Activated CD8-positive, alpha-beta memory T cell treated with anti-CD3 and anti-CD28 coated beads, Interleukin-2, amount 50 U/mL, for 1 hour (primary cell): ENCODE measurements around the gene CCL27.

ENCODE experiments used
- DNase-seq: peaks from one replicate; pipeline ENCODE4 v3.0.0-alpha.2; 2020; ENCODE audit errors: extremely low read depth

CCL27 gene, protein sequence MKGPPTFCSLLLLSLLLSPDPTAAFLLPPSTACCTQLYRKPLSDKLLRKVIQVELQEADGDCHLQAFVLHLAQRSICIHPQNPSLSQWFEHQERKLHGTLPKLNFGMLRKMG

DNA sequence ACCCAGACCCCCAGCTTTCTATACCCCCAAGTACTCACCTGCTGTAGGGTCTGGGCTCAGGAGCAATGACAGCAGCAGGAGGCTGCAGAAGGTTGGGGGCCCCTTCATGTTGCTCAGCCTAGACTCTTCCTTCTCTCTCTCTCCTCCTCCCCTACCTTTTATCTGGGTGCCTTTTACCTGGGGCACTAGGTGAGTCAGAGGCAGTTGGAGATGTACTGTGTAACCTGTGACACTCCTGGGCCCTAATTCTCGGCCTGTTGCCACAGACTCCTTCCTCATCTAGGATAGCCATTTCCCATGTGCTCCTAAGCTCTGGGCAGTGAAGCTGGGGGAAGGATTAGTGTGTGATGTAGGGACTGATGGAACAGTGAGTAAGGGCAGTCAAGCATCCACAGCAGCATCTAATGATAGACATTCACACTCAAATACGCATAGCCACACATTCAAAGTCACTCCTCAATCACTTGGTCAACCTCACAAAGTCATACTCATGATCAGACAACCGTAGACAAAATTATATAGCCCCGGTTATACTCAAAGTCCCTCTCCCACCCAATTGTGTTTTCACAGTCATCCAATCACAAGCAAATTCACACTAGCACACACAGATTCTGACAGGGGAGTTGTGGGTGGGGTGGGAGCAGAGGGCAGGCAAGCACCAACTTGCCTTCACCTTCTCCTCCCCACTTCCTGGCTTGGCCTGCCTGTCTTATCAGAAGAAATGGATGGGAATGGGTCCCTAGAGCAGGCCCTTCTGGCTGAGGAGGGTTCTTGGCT, at the start of gene CCL27:
CCL27 (minus strand) TSS at position 132 of the 777 bp plus-strand sequence; CDS start at position 108, 24 bp downstream.
- DNase-seq, result no peak

DNA sequence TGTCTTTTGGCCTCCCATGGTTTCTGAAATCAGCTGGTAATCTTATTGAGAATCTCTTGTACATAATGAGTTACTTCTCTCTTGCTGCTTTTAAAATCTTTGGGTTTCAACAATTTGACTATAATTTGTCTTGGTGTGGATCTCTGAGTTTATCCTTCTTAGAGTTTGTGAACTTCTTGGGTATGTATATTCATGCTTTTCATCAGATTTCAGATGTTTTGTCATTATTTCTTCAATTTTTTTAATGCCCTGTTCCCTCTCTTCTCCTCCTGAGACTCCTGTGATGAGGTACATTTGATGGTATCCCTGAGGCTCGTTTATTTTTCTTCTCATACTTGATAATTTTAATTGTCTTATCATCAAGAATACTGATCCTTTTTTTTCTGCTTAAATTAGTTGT, 49.7 kb upstream of the CCL27 start:
- DNase-seq, result no peak

DNA sequence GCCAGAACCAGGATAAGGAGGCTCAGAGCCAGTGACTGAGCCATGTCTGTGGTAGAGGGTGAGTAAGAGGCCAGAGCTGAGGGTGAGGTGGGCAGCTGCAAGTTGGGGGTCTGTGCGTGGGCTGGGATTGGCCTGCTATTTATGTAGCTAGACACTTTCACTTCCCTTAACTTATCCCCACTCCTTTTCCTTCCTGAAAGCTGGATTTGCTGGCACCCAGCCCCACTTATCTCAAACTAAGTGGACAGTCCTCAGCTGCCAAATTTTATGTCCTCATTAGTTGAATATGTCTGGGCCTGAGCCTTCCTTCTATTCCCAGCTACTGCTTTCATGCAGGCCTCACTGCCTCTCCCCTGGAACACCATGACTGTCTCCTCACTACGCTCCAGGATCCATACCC, 47.6 kb upstream of the CCL27 start, which contains the start of gene CCL21:
CCL21 (minus strand) TSS at position 114 of the 400 bp plus-strand sequence; CDS start at position 44, 70 bp downstream.
- DNase-seq, result no peak

DNA sequence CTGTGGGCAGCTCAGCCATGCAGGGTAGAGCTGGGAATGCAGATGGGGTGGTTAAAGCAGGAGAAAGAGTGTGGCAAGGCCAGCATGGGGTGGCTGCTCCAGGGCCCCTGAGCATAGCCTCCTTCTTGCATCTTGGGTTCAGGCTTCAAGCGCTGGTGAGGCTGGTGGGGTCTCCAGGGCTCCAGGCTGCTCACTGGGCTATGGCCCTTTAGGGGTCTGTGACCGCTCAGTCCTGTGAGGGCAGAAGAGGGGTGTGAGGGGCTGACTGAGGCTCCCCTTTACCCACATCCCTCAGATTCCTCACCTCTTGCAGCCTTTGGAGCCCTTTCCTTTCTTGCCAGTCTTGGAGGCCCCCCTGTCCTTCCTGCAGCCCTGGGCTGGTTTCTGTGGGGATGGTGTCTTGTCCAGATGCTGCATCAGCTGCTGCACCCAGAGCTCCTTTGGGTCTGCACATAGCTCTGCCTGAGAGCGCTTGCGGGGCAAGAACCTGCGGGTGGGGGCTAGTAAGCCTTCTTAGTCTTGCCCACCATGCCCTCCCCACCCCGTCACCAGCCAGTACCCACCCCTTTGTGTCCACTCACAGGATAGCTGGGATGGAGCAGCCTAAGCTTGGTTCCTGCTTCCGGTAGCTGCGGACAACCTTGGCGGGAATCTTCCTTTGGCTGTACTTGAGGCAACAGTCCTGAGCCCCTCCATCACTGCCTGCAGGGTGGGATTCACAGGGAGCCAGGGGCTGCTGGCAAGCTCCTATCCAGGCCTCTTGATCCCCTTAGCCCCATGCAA, 46.9 kb upstream of the CCL27 start:
- no peak for DNase-seq

DNA sequence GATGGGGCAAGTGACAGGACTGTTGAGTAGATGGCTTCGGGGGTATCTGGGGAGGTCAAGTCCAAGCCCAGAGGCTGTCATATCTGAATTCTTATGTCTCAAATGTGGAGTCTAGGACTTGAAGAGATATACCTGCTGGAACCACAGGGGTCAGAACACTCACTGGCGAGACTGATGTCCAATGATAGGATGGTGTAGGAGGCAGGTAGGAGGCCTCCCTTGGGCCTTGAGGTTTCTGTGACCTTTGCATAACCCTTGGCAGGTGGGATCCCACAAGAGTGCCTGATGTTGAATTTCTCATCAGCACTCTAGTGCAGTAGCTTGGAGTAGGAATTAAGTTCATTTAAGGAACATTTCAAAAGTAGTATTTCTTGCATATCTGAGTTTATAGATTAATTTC, 44.7 kb upstream of the CCL27 start:
- no peak for DNase-seq

DNA sequence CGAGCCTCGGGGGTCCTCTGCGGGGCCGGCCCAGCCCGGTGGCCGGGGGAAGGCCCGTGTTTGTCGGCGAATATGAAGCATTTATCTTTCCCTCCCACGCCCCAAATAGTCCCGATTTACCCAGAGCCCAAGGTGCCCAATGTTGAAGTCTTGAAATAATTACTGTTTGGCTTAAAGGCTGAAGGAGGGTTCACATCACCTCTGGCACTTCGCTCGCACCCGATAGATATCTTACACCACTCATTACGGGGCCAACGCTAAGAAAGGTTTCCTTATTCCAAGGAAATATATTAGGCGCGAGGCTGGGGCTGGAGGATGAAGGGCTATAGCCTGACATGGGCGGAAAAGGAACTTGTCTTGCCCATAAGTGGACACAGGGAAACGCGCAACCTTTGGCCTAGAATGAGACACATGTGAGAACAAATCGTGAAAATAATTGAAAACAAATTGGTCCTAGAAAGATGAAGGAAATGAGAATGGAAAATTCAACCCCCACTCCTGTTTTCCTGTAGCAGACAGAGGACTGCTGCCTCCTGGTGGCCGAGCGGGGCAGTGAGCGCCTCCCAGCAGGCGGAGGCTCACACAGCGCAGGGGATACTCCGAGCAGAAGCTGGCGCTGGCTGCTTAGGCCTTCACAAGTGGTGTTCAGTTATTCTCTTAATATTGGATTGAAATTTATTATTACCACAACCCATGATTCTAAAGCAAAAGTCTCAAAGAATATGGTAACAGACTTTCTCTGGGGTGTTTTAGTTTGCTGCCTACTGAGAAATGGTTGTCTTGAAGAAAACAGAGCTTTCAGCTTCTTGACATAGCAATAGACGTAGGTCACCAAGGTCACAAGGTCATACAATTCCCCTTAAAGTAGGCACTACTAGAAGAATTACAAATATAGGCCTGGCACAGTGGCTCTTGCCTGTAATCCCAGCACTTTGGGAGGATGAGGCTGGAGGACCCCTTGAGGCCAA, 39.6 kb upstream of the CCL27 start:
- DNase-seq, result peak; percentile 24

DNA sequence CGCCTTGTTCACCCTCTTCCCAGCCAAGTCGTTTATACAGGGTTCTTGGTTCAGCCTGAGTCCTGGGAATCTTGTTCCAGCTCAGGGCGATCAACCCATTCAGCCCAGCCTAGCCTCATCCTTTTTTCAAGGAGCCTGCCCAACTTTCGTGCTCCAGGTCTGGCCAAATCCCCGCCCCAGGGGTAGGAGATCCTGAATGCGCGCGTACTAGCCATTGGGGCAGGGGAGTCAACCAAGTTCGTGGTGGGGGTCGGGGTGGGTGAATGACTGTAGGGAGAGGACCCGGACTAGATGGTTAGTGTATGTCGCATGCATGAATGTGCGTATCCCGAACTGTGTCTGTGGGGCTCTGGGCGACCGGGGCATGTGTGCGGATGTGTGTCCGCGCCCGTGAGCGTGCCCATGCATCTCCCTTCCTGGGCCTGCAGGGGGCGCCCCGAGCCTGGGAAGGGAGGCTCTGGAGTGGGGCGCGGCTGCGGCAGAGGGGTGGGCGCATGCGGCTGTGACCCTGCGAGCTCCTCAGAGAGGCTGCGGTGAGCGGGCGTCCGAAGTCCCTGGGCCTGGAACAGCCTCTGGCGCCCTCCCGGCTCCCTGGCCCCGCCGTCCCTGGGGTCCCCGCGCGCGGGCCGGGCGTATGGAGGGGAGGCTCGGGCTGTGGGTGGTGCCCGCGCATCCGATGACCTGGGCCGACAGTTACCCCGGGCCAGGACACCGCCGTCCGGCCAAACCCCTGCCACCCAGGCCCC, 38.7 kb upstream of the CCL27 start:
- DNase-seq, result peak; percentile 16

DNA sequence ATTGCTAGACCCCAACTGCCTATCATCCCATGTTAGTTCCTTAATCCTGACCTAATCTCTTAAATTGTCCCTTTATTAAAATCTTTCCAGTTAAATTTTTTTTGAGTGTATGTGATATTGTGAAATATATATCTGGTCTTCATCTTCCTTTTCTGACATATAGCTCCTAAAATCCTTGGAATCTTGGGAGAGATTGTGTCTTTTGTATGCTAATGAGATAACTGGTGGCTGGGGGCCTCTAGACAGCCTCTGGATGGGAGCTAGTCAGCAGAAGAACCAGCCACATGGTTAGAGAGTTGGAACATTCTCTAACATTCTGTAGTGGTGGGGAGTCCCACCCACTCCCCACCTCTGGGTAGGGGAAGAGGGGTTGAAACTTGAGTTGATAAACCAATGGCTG, 32.4 kb upstream of the CCL27 start:
- no peak for DNase-seq

DNA sequence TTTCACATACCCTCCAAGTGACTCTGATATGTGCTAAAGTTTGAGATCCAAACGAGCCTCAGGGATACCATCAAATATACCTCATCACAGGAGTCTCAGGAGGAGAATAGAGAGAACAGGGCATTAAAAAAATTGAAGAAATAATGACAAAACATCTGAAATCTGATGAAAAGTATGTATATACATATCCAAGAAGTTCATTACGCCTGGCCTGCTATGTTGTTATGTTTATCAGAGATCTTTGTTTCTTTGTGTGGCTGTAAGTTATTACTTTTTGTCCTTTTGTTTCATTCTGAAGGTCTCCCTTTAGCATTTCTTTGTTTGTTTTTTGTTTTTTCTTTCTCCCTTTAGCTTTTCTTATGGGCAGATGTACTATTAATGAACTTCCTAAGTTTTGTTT, 31.1 kb upstream of the CCL27 start:
- DNase-seq, result no peak

DNA sequence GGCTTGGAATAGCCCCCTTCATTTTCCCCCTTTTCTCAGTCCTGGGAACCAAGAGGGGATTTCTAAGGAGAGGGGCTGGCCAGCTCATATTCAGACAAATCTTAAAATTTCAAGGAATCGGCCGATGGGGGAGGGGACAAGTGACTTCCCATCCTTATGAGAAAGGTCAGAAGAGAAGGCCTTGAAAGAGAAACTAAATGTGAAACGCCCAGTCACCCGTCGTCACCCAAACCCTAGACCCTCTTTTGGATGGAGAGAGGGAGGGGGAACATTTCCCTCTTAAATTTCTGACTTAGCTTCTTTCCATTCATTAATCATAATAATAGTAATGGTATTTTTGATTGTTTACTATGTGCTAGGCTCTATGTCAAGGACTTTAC, 29.5 kb upstream of the CCL27 start:
- no peak for DNase-seq

DNA sequence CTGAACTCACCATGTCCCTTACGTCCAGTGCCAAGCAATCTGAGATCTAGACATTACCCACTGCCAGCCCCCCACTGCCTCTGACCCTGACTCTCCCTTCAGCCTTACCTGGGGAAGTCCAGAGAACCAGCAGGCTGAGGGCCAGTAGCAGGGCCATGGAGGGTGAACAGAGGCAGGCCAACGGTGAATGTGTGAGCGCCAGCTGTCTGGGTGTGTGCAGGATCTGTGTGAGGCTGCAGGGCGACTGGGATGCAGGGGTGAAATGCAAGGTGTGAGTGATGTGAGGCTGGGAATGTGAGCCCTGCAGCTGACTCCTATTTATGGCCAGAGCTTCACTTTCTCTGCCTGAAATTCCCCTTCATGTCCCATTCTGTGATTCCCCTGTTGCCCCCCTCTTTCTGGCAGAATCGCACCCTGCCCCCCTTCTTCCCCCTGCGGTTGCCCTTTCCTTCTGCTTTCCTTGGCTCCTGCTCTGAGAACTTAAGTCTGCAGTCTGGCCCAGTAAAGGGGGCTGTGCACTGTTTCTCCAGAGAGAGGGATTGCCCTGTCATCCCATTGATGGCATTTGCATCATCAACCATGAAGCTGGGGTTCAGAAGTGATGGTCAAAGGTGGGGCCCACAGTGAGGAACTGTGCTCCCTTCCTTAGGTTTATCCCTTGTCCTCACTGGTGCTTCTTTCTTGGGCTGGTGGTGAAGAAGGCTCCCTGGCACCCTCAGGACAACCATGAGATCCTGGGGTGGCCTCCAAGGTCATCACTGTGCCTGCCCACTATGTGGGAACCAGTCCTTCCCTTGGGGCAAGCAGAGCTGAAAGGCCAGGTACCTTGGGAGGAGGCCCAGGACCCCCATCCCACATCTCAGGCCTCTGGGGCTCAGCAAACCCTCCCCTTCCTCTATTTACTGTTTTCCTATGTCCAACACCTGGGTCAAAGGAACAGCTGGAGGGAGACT, 28.8 kb upstream of the CCL27 start, which contains the start of gene CCL19:
CCL19 (minus strand) TSS at position 294 of the 953 bp plus-strand sequence; CDS start at position 157, 137 bp downstream.
- no peak for DNase-seq

DNA sequence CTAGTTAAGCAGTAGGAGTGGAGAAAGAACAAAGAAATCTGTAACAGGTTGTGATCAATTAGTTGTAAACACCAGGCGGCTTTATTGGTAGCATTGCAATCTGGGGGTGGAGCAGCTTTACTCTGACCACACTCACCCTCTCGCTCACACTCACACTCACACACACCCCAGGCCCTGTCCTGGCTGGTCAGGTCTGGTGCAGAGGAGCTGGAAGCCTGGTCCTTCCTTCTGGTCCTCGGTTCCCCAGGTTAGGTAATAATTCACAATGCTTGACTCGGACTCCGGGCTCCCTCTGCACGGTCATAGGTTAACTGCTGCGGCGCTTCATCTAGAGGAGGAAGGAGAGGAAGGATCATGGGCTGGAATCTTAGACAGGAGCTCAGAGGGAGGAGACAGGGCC, 27.1 kb upstream of the CCL27 start:
- no peak for DNase-seq

DNA sequence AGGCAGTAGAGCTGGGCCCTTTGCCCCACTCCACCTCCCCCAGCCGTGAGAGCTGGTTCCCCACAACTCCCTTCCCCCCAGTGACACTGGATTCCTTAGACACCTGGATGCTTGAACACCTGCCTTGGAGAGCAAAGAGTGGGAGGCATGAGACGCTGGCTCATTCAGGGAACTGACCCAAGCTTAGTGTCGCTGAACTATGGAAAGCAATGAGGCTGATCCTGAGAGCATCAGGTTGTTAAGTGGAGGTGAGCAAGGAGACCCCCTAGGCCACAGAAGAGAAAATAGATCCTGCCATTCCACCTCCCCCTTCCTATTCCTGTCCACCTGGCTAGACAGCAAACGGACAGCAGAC, 26.6 kb upstream of the CCL27 start:
- no peak for DNase-seq

DNA sequence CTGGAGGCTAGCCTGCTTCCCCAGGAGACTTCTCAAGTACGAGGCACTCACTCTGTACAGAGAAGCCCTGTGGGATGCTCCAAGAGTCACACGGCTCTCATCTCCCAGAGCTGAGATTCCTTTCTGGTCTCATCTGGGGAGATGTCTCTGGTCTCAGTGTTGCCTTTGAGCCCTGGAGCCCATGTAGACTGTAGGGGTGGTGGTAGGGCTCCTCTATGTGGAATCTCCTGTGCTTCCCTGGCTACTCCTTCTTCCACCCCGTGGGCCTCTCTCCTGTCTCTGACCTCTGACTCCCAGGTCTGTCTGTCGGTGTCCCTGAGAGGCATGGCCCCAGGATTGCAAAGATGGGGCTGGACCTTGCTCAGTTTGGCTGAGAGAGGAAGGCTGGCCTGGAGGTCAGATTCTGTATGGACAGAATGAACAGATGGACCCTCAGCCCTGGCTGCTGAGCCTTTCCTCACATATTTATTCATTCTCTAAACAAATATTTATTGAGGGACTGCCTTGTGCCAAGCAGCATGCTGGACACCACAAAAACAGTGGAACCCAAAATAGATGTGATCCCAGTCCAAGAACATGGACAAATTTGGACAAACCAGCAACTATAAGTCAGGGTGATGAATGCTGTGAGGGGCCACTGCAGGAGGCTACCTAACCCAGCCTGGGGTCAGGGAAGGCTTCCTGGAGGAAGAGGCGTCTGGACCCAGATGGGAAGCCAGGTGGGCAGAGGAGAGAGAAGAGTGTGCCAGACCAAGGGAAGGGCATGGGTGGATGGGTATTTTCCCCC, 26.1 kb upstream of the CCL27 start:
- no peak for DNase-seq

DNA sequence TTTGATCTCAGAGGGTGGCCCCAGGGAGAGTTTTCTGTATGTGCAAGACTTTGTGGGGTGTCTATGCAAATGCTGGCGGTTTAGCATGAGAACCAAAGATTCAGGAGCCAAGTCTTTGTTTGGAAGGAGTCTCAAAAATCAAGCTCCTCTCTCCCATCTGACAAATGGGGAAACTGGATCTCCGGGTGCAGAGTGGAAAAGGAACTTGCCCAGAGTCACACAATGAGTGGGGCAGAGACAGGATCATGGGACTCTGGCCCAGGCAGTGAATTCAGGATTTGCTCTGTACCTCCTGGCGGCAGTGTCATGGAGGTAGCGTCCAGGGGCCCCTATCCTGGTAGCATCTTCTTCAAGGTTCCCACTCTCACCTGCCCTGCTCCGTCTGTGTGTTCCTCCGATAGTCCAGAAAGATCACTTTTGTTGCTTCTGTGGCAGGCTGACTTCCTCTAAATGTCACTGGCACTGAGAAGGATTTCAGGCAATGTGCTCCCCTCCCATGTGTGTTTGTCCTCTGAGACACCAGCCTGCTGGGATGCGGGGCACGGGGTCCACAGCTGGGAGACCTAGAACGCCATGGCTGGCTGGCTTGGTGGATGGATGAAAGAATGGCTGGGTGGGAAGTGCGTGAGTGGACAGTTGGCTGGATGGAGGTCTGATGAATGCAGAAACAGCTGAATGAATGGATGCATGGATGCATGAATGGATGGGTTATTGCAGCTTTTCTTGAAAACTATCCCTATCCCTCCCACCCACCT, 25.0 kb upstream of the CCL27 start:
- no peak for DNase-seq

DNA sequence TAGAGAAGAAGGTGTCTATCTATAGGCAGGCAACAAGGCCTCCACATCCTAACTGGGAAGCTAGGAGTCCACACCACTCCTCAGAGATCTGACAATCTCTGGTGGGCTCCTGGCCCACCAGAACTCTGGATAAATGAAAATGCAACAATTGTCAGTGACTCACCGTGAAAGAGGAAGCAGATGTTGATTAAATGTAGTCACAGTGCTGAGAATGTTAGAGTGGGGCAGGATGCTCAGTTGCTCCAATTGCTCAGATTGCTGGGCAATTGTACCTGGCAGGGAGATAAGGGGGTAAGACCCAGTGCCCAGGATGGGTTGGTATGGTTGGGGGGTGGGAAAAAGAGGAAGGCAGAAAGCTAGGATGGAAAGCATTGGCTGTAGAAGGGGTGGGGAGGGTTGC, 24.3 kb upstream of the CCL27 start:
- DNase-seq, result no peak

DNA sequence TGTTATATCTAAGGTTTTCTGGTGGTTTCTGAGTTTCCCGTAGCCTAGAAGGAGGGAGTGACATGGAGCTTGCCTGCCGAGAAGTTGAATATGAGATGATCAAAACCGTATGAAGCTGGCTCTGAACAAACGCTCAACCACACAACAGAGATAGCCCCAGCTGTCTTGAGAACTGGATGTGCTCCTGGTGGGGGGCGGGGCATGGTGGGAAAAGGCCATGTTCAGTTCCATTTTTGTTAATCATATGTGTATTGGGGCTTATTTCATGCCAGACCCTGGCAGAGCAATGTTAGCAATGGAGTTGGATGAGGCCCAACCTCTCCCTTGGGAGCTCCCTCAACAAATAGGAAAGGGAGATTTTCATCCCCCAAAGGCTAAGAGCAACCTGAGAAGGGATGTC, 23.8 kb upstream of the CCL27 start:
- DNase-seq, result no peak

DNA sequence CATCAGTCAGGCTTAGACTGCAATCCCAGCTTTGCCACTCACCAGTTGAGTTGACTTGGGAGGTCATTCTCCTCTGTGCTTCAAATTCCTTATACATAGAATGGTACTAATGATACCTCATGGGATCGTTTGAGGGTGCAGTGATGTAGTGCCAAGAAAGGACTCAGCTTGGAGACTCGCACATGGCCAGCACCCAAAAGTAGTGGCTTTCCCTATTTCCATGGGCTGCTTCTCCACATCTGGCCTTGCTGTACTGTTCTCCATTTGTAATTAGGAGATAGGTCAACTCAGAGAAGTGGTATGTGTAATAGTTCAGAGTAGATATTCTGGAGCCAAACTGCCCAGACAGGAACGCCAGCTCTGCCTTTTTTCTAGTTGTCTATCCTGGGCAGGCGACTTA, 23.1 kb upstream of the CCL27 start:
- no peak for DNase-seq
